GM12892 (cell line): ENCODE measurements around the gene C2orf81.

Experiments used
- POLR2A ChIP-seq: IDR thresholded peaks from 2 replicates; pipeline ENCODE4 v1.6.1; 2011; ENCODE audit warnings: low read depth, low read length, control low read depth
- POLR2AphosphoS5 ChIP-seq: IDR thresholded peaks from 2 replicates; pipeline ENCODE4 v1.6.1; 2011; ENCODE audit warnings: low read depth, low read length, control low read depth

DNA sequence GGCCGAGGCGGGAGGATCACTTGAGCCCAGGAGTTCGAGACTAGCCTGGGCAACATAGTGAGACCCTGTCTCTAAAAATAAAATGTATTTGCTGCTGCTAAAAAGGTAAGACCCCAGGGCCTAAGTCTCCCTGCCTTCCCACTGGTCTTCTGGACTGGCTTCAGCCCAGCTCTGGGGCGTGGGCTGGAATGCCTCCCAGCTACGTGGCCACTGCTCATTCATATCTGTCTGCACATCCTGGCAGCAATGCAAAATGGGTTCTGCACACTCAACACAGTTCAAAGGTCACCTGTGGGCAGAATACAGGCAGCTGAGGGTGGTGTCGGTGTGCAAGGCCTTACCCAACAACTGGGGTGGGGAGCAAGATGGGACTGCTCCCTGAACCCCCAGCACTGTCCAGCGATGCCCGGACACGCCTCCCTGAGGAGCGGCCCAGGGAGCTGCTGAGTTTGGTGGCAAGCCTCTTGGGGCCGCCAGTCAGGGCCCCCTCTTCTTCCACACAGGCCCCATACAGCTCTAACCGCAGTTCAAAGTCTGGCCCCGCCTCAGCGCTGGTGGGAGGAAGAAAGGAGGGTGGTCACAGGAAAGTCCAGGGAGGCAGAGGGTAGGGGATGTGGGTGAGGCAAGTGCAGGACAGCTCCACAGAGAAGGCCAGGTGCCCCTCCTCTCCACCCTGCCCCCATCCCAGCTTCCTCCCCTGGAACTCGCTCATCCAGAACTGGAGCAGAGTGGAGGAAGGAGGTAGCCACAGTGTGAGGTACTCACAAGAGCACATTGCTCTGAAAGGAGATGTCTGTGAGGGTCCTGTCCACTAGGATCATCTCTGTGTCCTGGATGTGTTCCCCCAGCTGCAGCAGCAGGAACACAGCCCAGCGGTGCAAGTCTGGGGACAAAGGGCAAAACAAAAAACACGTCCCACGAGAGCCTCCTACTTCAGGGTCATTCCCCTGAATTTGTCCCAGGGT is 8.3 kb upstream of the C2orf81 start:
- no peak for TF ChIP-seq POLR2A
- TF ChIP-seq POLR2AphosphoS5, result no peak
